WERI-Rb-1 (cell line): Measurements from ENCODE around the gene CAGE1.
"Not testable (repeated sequence)": the region's sequence is repeated elsewhere in the genome, so short reads cannot be mapped to it uniquely, and the experiment has no call there.

Experiments used
- DNase-seq: peaks from one replicate; pipeline ENCODE4 v3.0.0-alpha.2; 2020
- H3K27ac ChIP-seq: fragments of 250-450 bp; sonication (Bioruptor Pico); 2 replicates; pipeline ENCODE4 v1.5.1; 2020; ENCODE audit warnings: mild to moderate bottlenecking, moderate library complexity
- H3K27me3 ChIP-seq: fragments of 250-450 bp; sonication (Bioruptor Pico); 2 replicates; pipeline ENCODE4 v1.5.1; 2021; ENCODE audit warnings: mild to moderate bottlenecking, low read depth, moderate library complexity; ENCODE audit not compliant: insufficient read depth, severe bottlenecking
- H3K36me3 ChIP-seq: fragments of 250-450 bp; sonication (Bioruptor Pico); 2 replicates; pipeline ENCODE4 v1.5.1; 2020; ENCODE audit warnings: mild to moderate bottlenecking, moderate library complexity
- H3K4me3 ChIP-seq: 2 replicates; pipeline ENCODE4 v1.5.1; 2011; ENCODE audit warnings: low read depth, mild to moderate bottlenecking, control low read depth, low read length
- H3K9me3 ChIP-seq: fragments of 250-450 bp; sonication (Bioruptor Pico); 2 replicates; pipeline ENCODE4 v1.5.1; 2021; ENCODE audit warnings: mild to moderate bottlenecking, moderate library complexity; ENCODE audit not compliant: severe bottlenecking
- TF ChIP-seq, protein P1 (sequence below): IDR thresholded peaks from 2 replicates; pipeline ENCODE4 v1.5.1; 2011; ENCODE audit warnings: low read depth, mild to moderate bottlenecking, control low read depth, inconsistent platforms, low read length

Gene CAGE1

DNA sequence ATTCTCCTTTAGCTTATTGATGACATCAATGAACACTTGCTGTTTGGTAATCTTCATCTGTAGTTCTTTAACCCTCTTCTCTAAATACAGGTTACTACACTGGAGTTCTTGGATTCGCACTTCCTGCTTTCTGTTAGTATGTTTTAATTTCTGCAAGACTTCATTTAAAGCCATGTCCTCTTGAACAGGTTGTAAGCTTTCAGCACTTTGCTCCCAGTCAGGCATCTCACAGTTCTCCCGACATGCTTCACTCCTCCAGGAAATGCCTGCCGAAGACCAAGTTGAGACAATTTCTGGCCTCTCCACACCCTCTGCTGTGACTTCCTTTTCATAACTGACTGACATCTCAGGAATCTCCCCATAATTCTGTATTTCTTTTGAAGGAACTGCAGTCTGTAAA, 15.8 kb downstream of the CAGE1 start:
- DNase-seq = no peak
- no peak overlapping the region for H3K27ac ChIP-seq
- TF ChIP-seq, protein P1, sequence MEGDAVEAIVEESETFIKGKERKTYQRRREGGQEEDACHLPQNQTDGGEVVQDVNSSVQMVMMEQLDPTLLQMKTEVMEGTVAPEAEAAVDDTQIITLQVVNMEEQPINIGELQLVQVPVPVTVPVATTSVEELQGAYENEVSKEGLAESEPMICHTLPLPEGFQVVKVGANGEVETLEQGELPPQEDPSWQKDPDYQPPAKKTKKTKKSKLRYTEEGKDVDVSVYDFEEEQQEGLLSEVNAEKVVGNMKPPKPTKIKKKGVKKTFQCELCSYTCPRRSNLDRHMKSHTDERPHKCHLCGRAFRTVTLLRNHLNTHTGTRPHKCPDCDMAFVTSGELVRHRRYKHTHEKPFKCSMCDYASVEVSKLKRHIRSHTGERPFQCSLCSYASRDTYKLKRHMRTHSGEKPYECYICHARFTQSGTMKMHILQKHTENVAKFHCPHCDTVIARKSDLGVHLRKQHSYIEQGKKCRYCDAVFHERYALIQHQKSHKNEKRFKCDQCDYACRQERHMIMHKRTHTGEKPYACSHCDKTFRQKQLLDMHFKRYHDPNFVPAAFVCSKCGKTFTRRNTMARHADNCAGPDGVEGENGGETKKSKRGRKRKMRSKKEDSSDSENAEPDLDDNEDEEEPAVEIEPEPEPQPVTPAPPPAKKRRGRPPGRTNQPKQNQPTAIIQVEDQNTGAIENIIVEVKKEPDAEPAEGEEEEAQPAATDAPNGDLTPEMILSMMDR = no peak
- H3K36me3 ChIP-seq = no peaks in the 10 kb centered on the region
- no peaks in the 10 kb centered on the region for H3K27me3 ChIP-seq
- no peak overlapping the region for H3K4me3 ChIP-seq
- no peaks in the 10 kb centered on the region for H3K9me3 ChIP-seq

DNA sequence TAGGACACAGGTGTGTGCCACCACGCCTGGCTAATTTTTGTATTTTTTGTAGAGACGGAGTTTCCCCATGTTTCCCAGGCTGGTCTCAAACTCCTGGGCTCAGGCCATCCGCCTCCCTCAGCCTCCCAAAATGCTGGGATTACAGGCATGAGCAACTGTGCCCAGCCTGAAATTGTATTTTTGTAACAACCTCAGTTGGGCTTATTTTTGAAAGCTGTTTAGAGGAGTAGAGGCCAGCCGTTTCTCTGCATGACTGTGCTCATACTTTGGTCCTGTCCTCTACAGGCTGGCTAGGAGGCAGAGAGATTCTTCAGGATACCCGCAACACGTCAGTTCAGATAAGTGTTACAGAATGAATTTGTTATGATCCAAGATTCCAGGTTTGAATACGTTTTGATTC, 22.1 kb downstream of the CAGE1 start:
- DNase-seq = no peak
- TF ChIP-seq, protein P1 = no peak
- H3K27me3 ChIP-seq = no peaks in the 10 kb centered on the region
- H3K27ac ChIP-seq = no peak overlapping the region
- H3K4me3 ChIP-seq = no peak overlapping the region
- no peaks in the 10 kb centered on the region for H3K9me3 ChIP-seq
- no peaks in the 10 kb centered on the region for H3K36me3 ChIP-seq

DNA sequence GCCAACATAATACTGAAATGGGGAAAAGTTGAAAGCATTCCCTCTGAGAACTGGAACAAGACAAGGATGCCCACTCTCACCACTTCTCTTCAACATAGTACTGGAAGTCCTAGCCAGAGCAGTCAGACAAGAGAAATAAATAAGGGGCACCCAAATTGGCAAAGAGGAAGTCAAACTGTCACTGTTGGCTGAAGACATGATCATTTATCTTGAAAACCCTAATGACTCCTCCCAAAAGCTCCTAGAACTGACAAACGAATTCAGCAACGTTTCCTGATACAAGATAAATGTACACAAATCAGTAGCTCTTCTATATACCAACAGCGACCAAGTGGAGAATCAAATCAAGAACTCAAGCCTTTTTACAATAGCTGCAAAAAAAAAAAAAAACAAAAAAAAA, 37.6 kb downstream of the CAGE1 start:
- H3K36me3 ChIP-seq, H3K27ac ChIP-seq, H3K4me3 ChIP-seq, DNase-seq, H3K27me3 ChIP-seq: not testable (repeated sequence)
- peaks cover 12% of the 10 kb centered on the region for H3K9me3 ChIP-seq

DNA sequence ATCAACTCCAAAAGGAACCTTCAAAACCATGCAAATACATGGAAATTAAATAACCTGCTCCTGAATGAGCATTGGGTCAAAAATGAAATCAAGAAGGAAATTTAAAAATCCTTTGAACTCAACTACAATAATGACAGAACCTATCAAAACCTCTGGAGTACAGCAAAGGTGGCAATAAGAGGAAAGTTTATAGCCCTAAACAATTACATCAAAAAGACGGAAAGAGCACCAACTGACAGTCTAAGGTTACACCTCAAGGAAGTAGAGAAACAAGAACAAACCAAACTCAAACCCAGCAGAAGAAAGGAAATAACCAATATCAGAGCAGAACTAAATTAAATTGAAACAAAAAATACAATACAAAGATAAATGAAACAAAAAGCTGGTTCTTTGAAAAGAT, 39.0 kb downstream of the CAGE1 start:
- H3K27me3 ChIP-seq, H3K4me3 ChIP-seq, H3K36me3 ChIP-seq, DNase-seq, H3K27ac ChIP-seq: not testable (repeated sequence)
- peaks cover 12% of the 10 kb centered on the region for H3K9me3 ChIP-seq

DNA sequence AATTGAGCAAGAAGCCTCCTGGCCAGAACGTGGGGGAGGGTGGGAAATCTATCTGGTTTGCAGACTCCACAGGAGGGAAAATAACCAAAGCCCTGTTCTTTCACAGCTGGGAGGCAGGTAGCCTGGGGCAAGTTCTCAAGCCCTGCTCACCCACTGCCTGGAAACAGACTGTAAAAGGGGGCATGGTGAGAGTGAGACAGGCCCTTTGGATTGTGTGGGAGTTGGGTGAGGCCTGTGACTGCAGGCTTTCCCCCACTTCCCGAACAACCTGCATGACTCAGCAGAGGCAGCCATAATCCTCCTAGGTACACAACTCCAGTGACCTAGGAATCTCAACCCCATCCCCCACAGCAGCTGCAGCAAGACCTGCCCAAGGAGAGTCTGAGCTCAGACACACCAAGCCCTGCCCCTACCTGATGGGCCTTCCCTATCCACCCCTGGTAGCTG, 42.0 kb downstream of the CAGE1 start:
- H3K4me3 ChIP-seq, H3K36me3 ChIP-seq, H3K27me3 ChIP-seq: not testable (repeated sequence)
- H3K27ac ChIP-seq = peak overlapping the region; percentile 72
- peaks cover 17% of the 10 kb centered on the region for H3K9me3 ChIP-seq
- peak; percentile 87 for DNase-seq

DNA sequence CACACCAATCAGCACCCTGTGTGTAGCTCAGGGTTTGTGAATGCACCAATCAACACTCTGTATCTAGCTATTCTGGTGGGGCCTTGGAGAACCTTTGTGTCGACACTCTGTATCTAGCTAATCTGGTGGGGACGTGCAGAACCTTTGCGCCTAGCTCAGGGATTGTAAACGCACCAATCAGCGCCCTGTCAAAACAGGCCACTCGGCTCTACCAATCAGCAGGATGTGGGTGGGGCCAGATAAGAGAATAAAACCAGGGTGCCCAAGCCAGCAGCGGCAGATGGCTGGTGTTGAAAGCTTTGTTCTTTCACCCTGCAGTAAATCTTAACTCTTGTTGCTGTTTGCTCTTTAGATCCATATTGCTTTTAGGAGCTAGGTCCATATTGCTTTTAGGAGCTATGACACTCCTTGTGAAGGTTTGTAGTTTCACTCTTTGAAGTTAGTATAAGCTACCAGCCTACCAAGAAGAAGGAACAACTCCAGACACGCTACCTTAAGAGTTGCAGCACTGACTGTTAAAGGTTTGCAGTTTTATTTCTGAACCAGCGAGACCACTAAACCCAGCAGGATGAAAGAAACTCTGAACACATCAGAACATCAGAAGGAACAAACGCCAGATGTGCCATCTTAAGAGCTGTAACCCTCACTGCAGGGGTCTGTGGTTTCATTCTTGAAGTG, 44.6 kb downstream of the CAGE1 start:
- not testable (repeated sequence) for H3K36me3 ChIP-seq, H3K4me3 ChIP-seq, H3K27ac ChIP-seq, DNase-seq, H3K27me3 ChIP-seq
- H3K9me3 ChIP-seq = peaks cover 17% of the 10 kb centered on the region

DNA sequence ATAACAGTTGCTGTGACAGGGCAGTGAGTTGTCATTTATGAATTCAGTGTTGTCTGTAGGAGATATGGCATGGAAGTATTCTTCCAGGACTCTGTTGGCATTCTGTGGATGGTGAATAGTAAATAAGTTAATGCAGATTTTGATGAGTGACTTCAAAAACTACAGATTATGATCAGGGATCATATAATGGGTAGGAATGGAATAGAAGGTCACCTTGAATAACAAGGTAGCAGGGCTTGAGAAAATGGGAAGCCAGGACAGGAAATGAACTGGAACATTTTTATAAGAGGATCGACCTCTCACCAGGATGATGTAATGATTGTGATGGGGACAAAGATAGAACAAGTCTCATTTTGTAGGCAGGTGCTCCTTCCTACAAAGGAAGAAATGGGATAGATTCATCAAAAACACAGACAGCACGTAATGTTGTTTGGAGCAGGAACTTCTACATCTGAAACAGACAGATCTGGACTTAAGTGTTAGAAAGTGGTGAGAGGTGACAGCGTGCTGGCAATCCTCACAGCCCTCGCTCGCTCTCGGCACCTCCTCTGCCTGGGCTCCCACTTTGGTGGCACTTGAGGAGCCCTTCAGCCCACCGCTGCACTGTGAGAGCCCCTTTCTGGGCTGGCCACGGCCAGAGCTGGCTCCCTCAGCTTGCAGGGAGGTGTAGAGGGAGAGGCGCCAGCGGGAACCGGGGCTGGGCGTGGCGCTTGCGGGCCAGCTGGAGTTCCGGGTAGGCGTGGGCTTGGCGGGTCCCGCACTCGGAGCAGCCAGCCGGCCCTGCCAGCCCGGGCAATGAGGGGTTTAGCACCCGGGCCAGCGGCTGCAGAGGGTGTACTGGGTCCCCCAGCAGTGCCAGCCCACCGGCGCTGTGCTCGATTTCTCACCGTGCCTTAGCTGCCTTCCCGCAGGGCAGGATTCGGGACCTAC, 45.7 kb downstream of the CAGE1 start:
- DNase-seq = no peak
- TF ChIP-seq, protein P1 = no peak
- Histone ChIP-seq H3K27me3 (no peaks in the 10 kb centered on the region), H3K36me3 (no peaks in the 10 kb centered on the region), H3K9me3 (peaks cover 17% of the 10 kb centered on the region), H3K4me3 (no peak overlapping the region), H3K27ac (no peak overlapping the region)
